ENCODE results near the gene HTR1E.

Gene HTR1E

GRCh38 chr6:87049779-87050178 is 112.5 kb downstream of the HTR1E start:
- no peak overlapping the region for H3K4me3 ChIP-seq (ENCODE audit: low read depth in 1 of 2, low read length in 2 of 2)
- H3K79me2 ChIP-seq (ENCODE audit: insufficient read depth, low read length) = no peaks in the 10 kb centered on the region
- peaks cover 5% of the 10 kb centered on the region for H3K27me3 ChIP-seq (ENCODE audit: insufficient read depth, low read length, poor library complexity)
- ATAC-seq (ENCODE audit: insufficient read depth, low read depth) = no peak
- H3K4me2 ChIP-seq (ENCODE audit: insufficient read depth, low read length) = no peak overlapping the region
- no peaks in the 10 kb centered on the region for H3K36me3 ChIP-seq (ENCODE audit: insufficient read depth, low read length)
- no peaks in the 10 kb centered on the region for H3K9me3 ChIP-seq (ENCODE audit: insufficient read depth, low read length, severe bottlenecking)
- H2AFZ ChIP-seq (ENCODE audit: low read depth, low read length) = no peak overlapping the region
- no peak overlapping the region for H3K9ac ChIP-seq (ENCODE audit: low read depth, low read length)
- no peaks in the 10 kb centered on the region for H4K20me1 ChIP-seq (ENCODE audit: insufficient read depth, low read length)
- TF ChIP-seq CTCF (IDR thresholded peaks at IDR 0.05; ENCODE audit: borderline replicate concordance, extremely low read depth, low read length, poor library complexity, severe bottlenecking) (no peak), EZH2 (IDR thresholded peaks at IDR 0.05; ENCODE audit: borderline replicate concordance, low read depth, low read length, severe bottlenecking) (no peak)
- no peak overlapping the region for H3K27ac ChIP-seq (ENCODE audit: low read length)
- no peak for DNase-seq
- H3K4me1 ChIP-seq (ENCODE audit: insufficient read depth, low read length) = no peaks in the 10 kb centered on the region

GRCh38 chr6:87053312-87053711 is 116.0 kb downstream of the HTR1E start:
- no peak overlapping the region for H3K27ac ChIP-seq (ENCODE audit: low read length)
- no peaks in the 10 kb centered on the region for H3K9me3 ChIP-seq (ENCODE audit: insufficient read depth, low read length, severe bottlenecking)
- H4K20me1 ChIP-seq (ENCODE audit: insufficient read depth, low read length) = no peaks in the 10 kb centered on the region
- H3K79me2 ChIP-seq (ENCODE audit: insufficient read depth, low read length) = no peaks in the 10 kb centered on the region
- no peak for DNase-seq
- no peak overlapping the region for H3K4me3 ChIP-seq (ENCODE audit: low read depth in 1 of 2, low read length in 2 of 2)
- no peak overlapping the region for H2AFZ ChIP-seq (ENCODE audit: low read depth, low read length)
- no peak overlapping the region for H3K4me2 ChIP-seq (ENCODE audit: insufficient read depth, low read length)
- no peak overlapping the region for H3K9ac ChIP-seq (ENCODE audit: low read depth, low read length)
- TF ChIP-seq CTCF (IDR thresholded peaks at IDR 0.05; ENCODE audit: borderline replicate concordance, extremely low read depth, low read length, poor library complexity, severe bottlenecking) = no peak
- TF ChIP-seq EZH2 (IDR thresholded peaks at IDR 0.05; ENCODE audit: borderline replicate concordance, low read depth, low read length, severe bottlenecking) = no peak
- no peaks in the 10 kb centered on the region for H3K4me1 ChIP-seq (ENCODE audit: insufficient read depth, low read length)
- no peaks in the 10 kb centered on the region for H3K36me3 ChIP-seq (ENCODE audit: insufficient read depth, low read length)
- H3K27me3 ChIP-seq (ENCODE audit: insufficient read depth, low read length, poor library complexity) = peaks cover 11% of the 10 kb centered on the region
- no peak for ATAC-seq (ENCODE audit: insufficient read depth, low read depth)

GRCh38 chr6:87054143-87054833 is 117.0 kb downstream of the HTR1E start:
- TF ChIP-seq EZH2 (IDR thresholded peaks at IDR 0.05; ENCODE audit: borderline replicate concordance, low read depth, low read length, severe bottlenecking) = no peak
- no peak for TF ChIP-seq CTCF (IDR thresholded peaks at IDR 0.05; ENCODE audit: borderline replicate concordance, extremely low read depth, low read length, poor library complexity, severe bottlenecking)
- Histone ChIP-seq H3K4me1 (ENCODE audit: insufficient read depth, low read length) (no peaks in the 10 kb centered on the region), H3K9ac (ENCODE audit: low read depth, low read length) (no peak overlapping the region), H2AFZ (ENCODE audit: low read depth, low read length) (no peak overlapping the region), H3K36me3 (ENCODE audit: insufficient read depth, low read length) (no peaks in the 10 kb centered on the region), H3K27me3 (ENCODE audit: insufficient read depth, low read length, poor library complexity) (peaks cover 11% of the 10 kb centered on the region), H3K4me3 (ENCODE audit: low read depth in 1 of 2, low read length in 2 of 2) (no peak overlapping the region), H3K27ac (ENCODE audit: low read length) (no peak overlapping the region), H4K20me1 (ENCODE audit: insufficient read depth, low read length) (no peaks in the 10 kb centered on the region), H3K4me2 (ENCODE audit: insufficient read depth, low read length) (no peak overlapping the region), H3K79me2 (ENCODE audit: insufficient read depth, low read length) (no peaks in the 10 kb centered on the region), H3K9me3 (ENCODE audit: insufficient read depth, low read length, severe bottlenecking) (no peaks in the 10 kb centered on the region)
- ATAC-seq (ENCODE audit: insufficient read depth, low read depth) = no peak
- DNase-seq = no peak
